NCI-H510A (cell line): ENCODE data around the gene NDRG2.
A peak's percentile ranks its signal among the peaks of the same experiment; 100 is the strongest.

Experiments used
- DNase-seq: peaks from one replicate; lab custom pipeline; 2025; lab: John Stamatoyannopoulos, UW

NDRG2 gene

GRCh38 chr14:21024585-21025370 is at the start of gene NDRG2:
NDRG2 (minus strand) TSS chr14:21025061; CDS start chr14:21023315, 1,746 bp downstream.
- DNase-seq = no peak

- no peak for DNase-seq
Measured at GRCh38 chr14:21073921-21074320, 49.1 kb upstream of the NDRG2 start.

GRCh38 chr14:21072781-21073339 is 48.0 kb upstream of the NDRG2 start:
- DNase-seq = peak; percentile 23

- DNase-seq = no peak
Measured at GRCh38 chr14:21072031-21072473, 47.2 kb upstream of the NDRG2 start.

- peak; percentile 73 for DNase-seq
Measured at GRCh38 chr14:21071225-21072030, 46.6 kb upstream of the NDRG2 start.

- no peak for DNase-seq
Measured at GRCh38 chr14:21070610-21071224, 45.9 kb upstream of the NDRG2 start.

- peak; percentile 24 for DNase-seq
Measured at GRCh38 chr14:21070083-21070609, 45.3 kb upstream of the NDRG2 start, which contains the start of gene ARHGEF40. ARHGEF40 (plus strand) TSS chr14:21070304; CDS start chr14:21070397, 93 bp downstream.

GRCh38 chr14:21069388-21070082 is 44.7 kb upstream of the NDRG2 start:
- DNase-seq = no peak

- peak; percentile 59 for DNase-seq
Measured at GRCh38 chr14:21068521-21069387, 43.9 kb upstream of the NDRG2 start.

- DNase-seq = no peak
Measured at GRCh38 chr14:21066882-21067502, 42.1 kb upstream of the NDRG2 start.

GRCh38 chr14:21063479-21063878 is 38.6 kb upstream of the NDRG2 start:
- no peak for DNase-seq

- DNase-seq = no peak
Measured at GRCh38 chr14:21061347-21061668, 36.4 kb upstream of the NDRG2 start.

GRCh38 chr14:21060614-21061346 is 35.9 kb upstream of the NDRG2 start:
- no peak for DNase-seq

- DNase-seq = no peak
Measured at GRCh38 chr14:21059842-21060613, 35.2 kb upstream of the NDRG2 start.

- DNase-seq = no peak
Measured at GRCh38 chr14:21058903-21059302, 34.0 kb upstream of the NDRG2 start.

- no peak for DNase-seq
Measured at GRCh38 chr14:21057803-21058675, 33.2 kb upstream of the NDRG2 start, which contains the start of gene RNASE8. RNASE8 (plus strand) TSS chr14:21057822; CDS start chr14:21057893, 71 bp downstream.

GRCh38 chr14:21056520-21057163 is 31.8 kb upstream of the NDRG2 start:
- DNase-seq = no peak
